Muscle of leg (tissue), 11 donors: Measurements from ENCODE around the gene EEPD1. TPM values are rescaled to one million over a fixed set of nuclear protein-coding genes. Genes with fewer than 3 reads are reported as not detected.
A peak's percentile ranks its signal among the peaks of the same experiment; 100 is the strongest.

Experiments
- DNase-seq: peaks from one replicate; pipeline ENCODE4 v3.0.0; 2013
- H3K27ac ChIP-seq: one replicate; pipeline ENCODE4 v1.5.1; 2013; ENCODE audit warnings: mild to moderate bottlenecking, low read length, control low read depth
- H3K27me3 ChIP-seq: one replicate; pipeline ENCODE4 v1.6.1; 2013; ENCODE audit warnings: low read length; ENCODE audit not compliant: control insufficient read depth, insufficient read depth
- H3K36me3 ChIP-seq: one replicate; pipeline ENCODE4 v1.6.1; 2013; ENCODE audit warnings: low read length; ENCODE audit not compliant: control insufficient read depth, insufficient read depth
- H3K4me1 ChIP-seq: one replicate; pipeline ENCODE4 v1.6.1; 2013; ENCODE audit warnings: low read length; ENCODE audit not compliant: control insufficient read depth, insufficient read depth
- H3K4me3 ChIP-seq: one replicate; pipeline ENCODE4 v1.5.1; 2013; ENCODE audit warnings: low read length, control low read depth
- H3K9me3 ChIP-seq: replicated peaks from 2 replicates; pipeline ENCODE4 v1.6.1; 2013; ENCODE audit warnings: low read depth, low read length; ENCODE audit not compliant: control insufficient read depth
- WGBS: methylation state at CpG from one replicate; pipeline ENCODE4 v1.1.5; 2013; ENCODE audit warnings: missing lambda C conversion rate; ENCODE audit not compliant: insufficient coverage; 5-methylcytosine and 5-hydroxymethylcytosine counted together
- polyA plus RNA-seq, 8 donors: library from polyadenylated mRNA; unstranded; fragments of 120-200 nt; gene quantifications; one replicate each; pipeline versions ENCODE4 v1.2.1 to v1.2.3, GENCODE V29; 2013; ENCODE audit warnings: inconsistent platforms in 1 of 8, low replicate concordance in 1 of 8; ENCODE audit not compliant: insufficient read length in 8 of 8, insufficient read depth in 1 of 8
- total RNA-seq: library from RNA; stranded (reverse); fragments of 120-200 nt; gene quantifications from one replicate; pipeline ENCODE4 v1.2.4, GENCODE V29; 2013

EEPD1 gene
- total and polyA plus RNA-seq, 9 donors: 9.2 to 14.2 (median 13.2) TPM

DNA sequence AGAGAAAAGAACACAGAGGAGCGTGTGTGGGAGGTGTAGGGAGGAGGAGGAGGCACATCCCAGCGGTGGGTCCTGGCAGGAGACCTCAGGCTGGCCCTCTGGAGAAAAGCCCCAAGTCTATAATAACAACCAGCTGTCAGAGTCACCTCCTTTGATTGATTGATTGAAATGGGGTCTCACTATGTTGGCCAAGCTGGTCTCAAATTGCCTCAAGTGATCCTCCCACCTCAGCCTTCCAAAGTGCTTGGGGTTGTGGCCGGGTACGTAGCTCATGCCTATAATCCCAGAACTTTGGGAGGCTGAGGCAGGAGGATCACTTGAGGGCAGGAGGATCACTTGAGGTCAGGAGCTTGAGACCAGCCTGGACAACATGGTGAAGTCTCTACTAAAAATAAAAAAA lies 133.6 kb downstream of the EEPD1 start:
- H3K27ac ChIP-seq: peak overlapping the region; percentile 33
- peaks cover 34% of the 10 kb centered on the region for H3K4me1 ChIP-seq
- no peaks in the 10 kb centered on the region for H3K9me3 ChIP-seq
- DNase-seq: no peak
- H3K4me3 ChIP-seq: no peak overlapping the region
- H3K27me3 ChIP-seq: no peaks in the 10 kb centered on the region
- no CpG with 5 or more reads among the region's 4 CpGs for WGBS
- peaks cover 5% of the 10 kb centered on the region for H3K36me3 ChIP-seq

DNA sequence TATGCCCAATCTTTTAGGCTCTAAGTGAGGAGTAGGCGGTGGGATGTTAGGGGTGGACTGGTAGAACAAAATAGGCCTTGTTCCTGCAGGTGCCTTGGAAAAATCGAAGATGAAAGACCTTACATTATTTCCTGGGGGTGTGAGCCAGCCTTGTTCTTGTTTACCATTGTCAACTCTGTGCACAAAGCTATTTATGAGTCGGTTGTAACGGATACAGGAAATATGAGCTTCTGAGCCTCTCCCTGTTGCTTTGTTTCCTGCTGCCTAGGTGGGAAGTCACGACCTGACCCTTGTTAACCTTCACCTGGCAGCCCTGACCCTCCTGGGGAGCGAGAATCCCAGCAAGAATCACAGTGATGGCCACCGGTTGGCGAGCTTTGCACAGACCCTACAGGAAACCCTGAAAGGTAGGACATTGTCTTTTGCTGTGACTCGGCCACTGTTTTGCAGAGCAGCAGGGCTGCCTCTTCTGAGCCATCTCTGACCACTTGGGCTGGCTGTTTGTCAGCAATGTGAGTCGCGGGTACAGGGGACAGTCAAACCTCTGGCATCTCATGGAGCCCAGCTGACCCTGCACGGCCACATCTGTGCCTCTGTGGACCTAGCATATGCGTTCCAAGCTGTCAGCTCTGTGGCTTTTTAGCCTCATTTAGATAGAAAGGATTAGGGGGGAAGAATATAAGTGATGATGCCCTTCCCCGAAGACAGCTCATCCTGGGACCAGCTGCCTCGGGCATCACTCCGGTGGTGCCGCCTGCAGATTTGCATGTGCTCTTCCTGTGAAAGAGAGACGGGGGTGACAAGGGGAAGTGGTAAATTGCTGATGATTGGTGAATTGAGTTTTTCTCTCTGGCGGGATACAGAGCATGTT lies 134.6 kb downstream of the EEPD1 start:
- Histone ChIP-seq H3K36me3 (peaks cover 5% of the 10 kb centered on the region), H3K4me1 (peaks cover 44% of the 10 kb centered on the region), H3K4me3 (no peak overlapping the region), H3K27ac (peak overlapping the region; percentile 65), H3K27me3 (no peaks in the 10 kb centered on the region), H3K9me3 (no peaks in the 10 kb centered on the region)
- peak; percentile 56 for DNase-seq
- 65% methylated on average over 18 of the region's 19 CpGs for WGBS

DNA sequence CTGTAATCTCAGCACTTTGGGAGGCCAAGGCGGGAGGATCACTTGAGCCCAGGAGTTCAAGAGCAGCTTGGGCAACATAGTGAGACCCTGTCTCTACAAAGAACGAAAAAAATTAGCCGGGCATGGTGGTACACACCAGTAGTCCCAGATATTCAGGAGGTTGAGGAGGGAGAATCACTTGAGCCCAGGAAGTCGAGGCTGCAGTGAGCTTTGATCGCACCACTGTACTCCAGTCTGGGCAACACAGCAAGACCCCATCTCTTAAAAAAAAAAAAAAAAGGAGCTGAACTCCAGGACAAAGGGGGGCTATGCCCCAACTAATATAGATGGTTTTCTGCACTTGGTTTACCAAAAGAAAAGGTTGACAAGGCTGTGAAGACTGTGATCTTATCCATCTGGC lies 135.4 kb downstream of the EEPD1 start:
- DNase-seq: no peak
- 100% methylated on average over 1 of the region's 5 CpGs for WGBS
- no peak overlapping the region for H3K27ac ChIP-seq
- H3K27me3 ChIP-seq: no peaks in the 10 kb centered on the region
- peaks cover 5% of the 10 kb centered on the region for H3K36me3 ChIP-seq
- no peaks in the 10 kb centered on the region for H3K9me3 ChIP-seq
- H3K4me3 ChIP-seq: no peak overlapping the region
- H3K4me1 ChIP-seq: peaks cover 44% of the 10 kb centered on the region

DNA sequence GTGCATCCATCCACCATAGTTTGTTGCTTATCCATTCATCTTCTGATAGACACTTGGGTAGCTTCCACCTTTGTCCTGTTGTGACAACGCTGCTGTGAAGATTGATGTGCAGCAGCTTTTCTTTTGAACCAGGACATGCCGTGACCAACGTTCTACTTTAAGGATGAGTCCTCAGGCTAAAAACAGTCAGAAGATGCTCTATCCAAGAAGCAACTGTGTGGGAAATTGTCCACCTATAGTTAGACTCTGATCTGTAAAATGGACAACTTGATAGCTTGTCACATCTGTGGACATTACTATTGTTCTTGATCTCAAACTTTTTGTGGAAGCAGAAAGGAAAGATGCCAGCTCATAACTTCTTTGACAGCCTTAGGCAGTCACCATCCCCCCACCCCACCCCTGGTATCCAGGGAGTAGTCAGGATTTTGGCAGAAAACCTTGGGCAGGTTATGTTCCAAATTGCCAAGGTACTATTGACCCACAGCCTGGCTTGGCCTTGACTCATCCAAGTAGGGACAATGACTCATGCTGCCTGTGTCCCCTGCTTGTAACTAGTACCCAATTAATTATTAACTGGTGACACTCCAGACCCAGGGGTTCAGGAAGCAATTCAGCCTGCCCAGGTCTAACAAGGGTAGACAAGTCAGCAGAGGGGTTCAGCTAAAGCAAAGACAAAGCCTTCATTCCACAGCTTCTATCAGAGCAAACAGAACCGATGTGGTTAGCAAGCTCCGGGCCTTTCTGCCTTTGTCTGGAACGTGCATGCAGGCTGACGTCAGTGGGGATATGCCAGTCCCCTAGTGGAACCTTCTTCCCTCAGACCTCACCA lies 137.0 kb downstream of the EEPD1 start:
- Histone ChIP-seq H3K27me3 (no peaks in the 10 kb centered on the region), H3K9me3 (no peaks in the 10 kb centered on the region), H3K4me3 (no peak overlapping the region), H3K36me3 (peaks cover 5% of the 10 kb centered on the region), H3K4me1 (peaks cover 35% of the 10 kb centered on the region), H3K27ac (no peak overlapping the region)
- WGBS: 94% methylated on average over 6 of the region's 7 CpGs
- DNase-seq: no peak

DNA sequence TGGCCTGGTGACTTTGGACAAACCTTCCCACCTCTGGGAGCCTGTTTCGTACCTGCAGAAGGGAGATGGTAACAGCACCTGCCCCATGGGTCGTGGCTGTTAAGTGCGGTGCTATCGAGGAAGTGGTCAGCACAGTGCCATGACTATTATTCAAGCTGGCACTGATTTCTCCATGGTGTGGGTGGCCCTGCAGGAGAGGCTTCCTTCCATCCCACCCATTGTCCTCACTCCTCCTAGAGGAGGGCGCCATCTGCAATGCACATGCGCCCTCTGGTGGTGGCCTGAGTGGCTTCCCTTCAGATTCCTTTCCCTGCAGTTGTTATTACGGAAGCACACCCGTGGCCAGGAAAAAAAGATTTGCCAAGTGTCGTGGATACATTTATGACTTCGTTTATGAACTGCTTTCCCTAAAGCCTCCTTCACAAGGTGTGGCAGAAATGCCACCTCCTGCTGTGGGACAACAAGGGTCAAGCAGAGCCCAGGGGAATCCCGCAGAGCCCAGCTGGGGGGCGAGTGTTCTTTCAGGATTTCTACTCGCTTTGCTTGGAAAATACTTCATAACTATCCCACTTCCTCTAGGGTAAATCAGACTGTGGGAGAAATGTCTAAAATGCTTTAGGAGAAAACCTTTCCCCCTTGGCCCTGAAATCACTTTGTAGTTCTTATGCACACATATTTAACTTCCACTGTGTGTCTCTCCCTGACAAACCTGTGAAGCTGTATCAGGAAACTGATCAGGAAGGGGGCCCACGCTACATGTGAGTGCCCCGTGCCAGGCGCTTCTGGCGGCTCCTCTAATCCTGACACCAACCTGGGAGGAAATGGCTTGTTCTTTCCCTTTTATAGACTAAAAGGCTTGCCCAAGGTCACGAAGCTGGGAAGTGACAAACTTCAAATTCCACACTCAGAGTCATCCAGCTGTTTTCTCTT lies 138.6 kb downstream of the EEPD1 start:
- H3K4me3 ChIP-seq: peak overlapping the region; percentile 39
- peaks cover 5% of the 10 kb centered on the region for H3K36me3 ChIP-seq
- peak overlapping the region; percentile 93 for H3K27ac ChIP-seq
- no peaks in the 10 kb centered on the region for H3K27me3 ChIP-seq
- peaks cover 22% of the 10 kb centered on the region for H3K4me1 ChIP-seq
- WGBS: 19% methylated on average over 10 of the region's 18 CpGs
- peak; percentile 94 for DNase-seq
- H3K9me3 ChIP-seq: no peaks in the 10 kb centered on the region

DNA sequence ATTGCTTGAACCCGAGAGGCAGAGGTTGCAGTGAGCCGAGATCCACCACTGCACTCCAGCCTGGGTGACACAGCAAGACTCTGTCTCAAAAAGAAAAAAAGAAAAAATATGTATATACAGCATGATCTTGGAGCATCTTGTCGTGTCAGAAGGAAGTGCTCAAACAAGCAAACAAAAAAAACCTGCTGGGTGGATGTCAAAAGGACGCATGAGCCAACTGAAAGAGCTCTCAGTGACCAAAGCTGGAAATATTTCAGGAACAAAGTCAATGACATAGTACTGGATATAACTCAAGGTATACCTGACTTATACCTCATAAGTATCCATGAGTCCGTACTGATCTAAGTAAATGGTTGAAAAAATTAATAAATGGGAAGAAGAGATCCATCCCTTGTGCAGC lies 142.0 kb downstream of the EEPD1 start:
- H3K9me3 ChIP-seq: no peaks in the 10 kb centered on the region
- peaks cover 7% of the 10 kb centered on the region for H3K36me3 ChIP-seq
- no peak overlapping the region for H3K27ac ChIP-seq
- H3K4me1 ChIP-seq: peaks cover 19% of the 10 kb centered on the region
- no peak for DNase-seq
- H3K4me3 ChIP-seq: no peak overlapping the region
- no peaks in the 10 kb centered on the region for H3K27me3 ChIP-seq
- no CpG with 5 or more reads among the region's 5 CpGs for WGBS

DNA sequence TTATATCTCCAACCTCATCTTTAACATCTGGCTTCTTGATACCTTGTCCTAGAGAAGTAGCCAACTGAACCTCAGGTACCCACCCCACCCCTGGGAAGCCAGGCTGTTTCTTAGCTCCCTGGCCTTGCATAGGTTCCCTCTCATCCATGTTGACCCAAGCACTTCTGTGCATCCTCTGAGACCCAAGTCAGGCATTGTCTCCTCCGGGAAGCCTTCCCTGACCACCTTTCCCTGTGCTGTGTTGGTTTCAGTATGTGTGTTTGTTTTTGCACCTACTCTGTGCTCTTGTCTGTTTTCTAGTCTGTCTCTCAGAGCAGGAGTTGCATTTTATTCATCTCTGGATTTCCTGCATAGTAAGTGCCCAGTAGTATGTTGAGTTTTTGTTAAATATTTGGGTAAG lies 143.2 kb downstream of the EEPD1 start:
- no peaks in the 10 kb centered on the region for H3K27me3 ChIP-seq
- no peak overlapping the region for H3K4me3 ChIP-seq
- peaks cover 11% of the 10 kb centered on the region for H3K36me3 ChIP-seq
- H3K27ac ChIP-seq: no peak overlapping the region
- whole genome bisulfite sequencing: no CpG with 5 or more reads among the region's 1 CpG
- DNase-seq: no peak
- no peaks in the 10 kb centered on the region for H3K9me3 ChIP-seq
- H3K4me1 ChIP-seq: peaks cover 16% of the 10 kb centered on the region

DNA sequence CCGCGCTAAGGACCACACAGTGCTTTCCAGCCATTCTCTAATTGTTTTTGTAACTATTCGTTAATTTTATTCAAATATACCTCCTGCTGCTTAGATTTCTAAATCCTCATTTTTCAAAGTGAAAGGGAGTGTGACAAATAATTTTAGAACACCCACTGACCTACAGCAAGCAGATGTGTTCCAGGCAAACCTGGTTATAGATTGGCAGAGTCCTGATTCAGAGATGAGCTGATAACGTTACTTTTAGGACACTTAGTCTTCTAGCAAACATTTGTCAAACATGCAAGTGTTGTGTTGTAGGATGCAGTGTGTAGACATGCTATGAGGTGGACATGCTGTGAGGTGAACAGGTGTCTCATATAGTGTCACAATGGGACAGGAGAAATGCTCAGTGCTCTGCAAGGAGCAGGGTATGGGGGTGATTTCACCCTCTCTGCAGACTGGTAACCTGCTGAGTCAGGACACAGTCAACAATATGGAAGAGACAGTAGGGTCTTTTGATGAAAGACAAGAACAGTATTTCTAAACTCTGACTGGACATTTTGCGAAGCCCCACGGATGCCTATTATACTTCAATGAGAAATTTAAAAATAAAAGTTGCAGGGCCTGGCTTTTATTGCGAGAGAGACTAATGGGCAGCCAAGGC lies 144.4 kb downstream of the EEPD1 start:
- Histone ChIP-seq H3K36me3 (peaks cover 11% of the 10 kb centered on the region), H3K27ac (no peak overlapping the region), H3K4me1 (peaks cover 9% of the 10 kb centered on the region), H3K27me3 (no peaks in the 10 kb centered on the region), H3K4me3 (no peak overlapping the region), H3K9me3 (no peaks in the 10 kb centered on the region)
- DNase-seq: no peak
- no CpG with 5 or more reads among the region's 7 CpGs for WGBS

DNA sequence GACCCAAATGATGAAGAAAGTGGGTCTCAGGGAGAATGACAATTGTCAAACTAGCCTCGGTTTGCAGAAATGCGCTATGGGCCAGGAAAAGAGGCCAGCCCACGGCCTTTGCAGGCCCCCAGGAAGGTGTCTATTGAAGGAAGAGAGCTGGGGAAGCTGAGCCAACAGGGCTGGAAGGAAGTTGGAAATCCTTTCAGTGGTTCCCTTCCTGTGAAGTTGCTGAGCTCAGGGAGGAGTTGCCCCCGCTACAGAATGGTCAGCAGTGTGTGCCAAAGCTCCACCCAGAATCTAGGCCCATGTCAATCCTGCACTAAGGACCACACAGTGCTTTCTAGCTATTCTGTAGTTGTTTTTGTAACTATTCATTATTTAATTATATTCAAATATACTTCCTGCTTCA lies 145.1 kb downstream of the EEPD1 start:
- Histone ChIP-seq H3K27me3 (no peaks in the 10 kb centered on the region), H3K4me1 (peaks cover 13% of the 10 kb centered on the region), H3K36me3 (peaks cover 11% of the 10 kb centered on the region), H3K4me3 (no peak overlapping the region), H3K27ac (no peak overlapping the region), H3K9me3 (no peaks in the 10 kb centered on the region)
- peak; percentile 53 for DNase-seq
- WGBS: 57% methylated on average over 3 of the region's 4 CpGs
